GM12878 (cell line): ENCODE results near the gene SLC25A40. TPM values are rescaled to one million over a fixed set of nuclear protein-coding genes. Genes with fewer than 3 reads are reported as not detected.
A peak's percentile ranks its signal among the peaks of the same experiment; 100 is the strongest.

Experiments used
- BRCA1 ChIP-seq: IDR thresholded peaks from 2 replicates; pipeline ENCODE4 v1.6.1; 2011; ENCODE audit warnings: low read depth, low read length, improper control_type of control experiment
- CBX5 ChIP-seq: sonication (generic); IDR thresholded peaks from 2 replicates; pipeline ENCODE4 v1.6.1; 2016; ENCODE audit warnings: low read depth, moderate library complexity, mild to moderate bottlenecking, inconsistent platforms
- MEF2B ChIP-seq: fragments of 450-650 bp; IDR thresholded peaks from 2 replicates; pipeline ENCODE4 v1.6.1; 2018; ENCODE audit warnings: mild to moderate bottlenecking, moderate library complexity; ENCODE audit not compliant: partially characterized antibody, poor library complexity, severe bottlenecking
- MTA3 ChIP-seq: IDR thresholded peaks from 2 replicates; pipeline ENCODE4 v1.6.1; 2012; ENCODE audit warnings: low read length, inconsistent platforms, borderline replicate concordance
- POLR2AphosphoS5 ChIP-seq: IDR thresholded peaks from 2 replicates; pipeline ENCODE4 v1.6.1; 2011; ENCODE audit warnings: mild to moderate bottlenecking, low read length, inconsistent platforms
- POU2F2 ChIP-seq: IDR thresholded peaks from 3 replicates; pipeline ENCODE4 v1.6.1; 2011; ENCODE audit warnings: low read depth, mild to moderate bottlenecking, low read length, borderline replicate concordance
- RAD51 ChIP-seq: fragments of 450-650 bp; IDR thresholded peaks from 2 replicates; pipeline ENCODE4 v1.6.1; 2016; ENCODE audit warnings: moderate library complexity, mild to moderate bottlenecking, inconsistent platforms
- RCOR1 ChIP-seq: conservative IDR thresholded peaks from 2 replicates; pipeline ENCODE4 v1.6.1; 2012; ENCODE audit warnings: low read depth, low read length, improper control_type of control experiment
- RELA ChIP-seq: fragments of 450-650 bp; IDR thresholded peaks from 2 replicates; pipeline ENCODE4 v1.8.0; 2014; ENCODE audit warnings: borderline replicate concordance; ENCODE audit not compliant: partially characterized antibody
- RUNX3 ChIP-seq: IDR thresholded peaks from 2 replicates; pipeline ENCODE4 v1.6.1; 2012; ENCODE audit warnings: low read length, inconsistent platforms
- SIN3A ChIP-seq: IDR thresholded peaks from 2 replicates; pipeline ENCODE4 v1.6.1; 2012; ENCODE audit warnings: low read depth, low read length, improper control_type of control experiment
- STAT3 ChIP-seq: IDR thresholded peaks from 2 replicates; pipeline ENCODE4 v1.6.1; 2011; ENCODE audit warnings: low read depth, low read length, improper control_type of control experiment
- ZNF217 ChIP-seq: fragments of 450-650 bp; IDR thresholded peaks from 2 replicates; pipeline ENCODE4 v1.6.1; 2017; ENCODE audit warnings: antibody characterized with exemption, mild to moderate bottlenecking
- polyA plus RNA-seq, 11 experiments: library from polyadenylated mRNA; depleted of rRNA in 4 of 11; unstranded in 6 of 11; stranded (reverse) in 5 of 11; fragments of >200 nt; fragmentation: Nextera tagmentation in 4 of 11; fragmentation: Illumina TruSeq in 1 of 11; extraction: Ambion mirVana in 4 of 11; extraction: Trizol in 1 of 11; gene quantifications; 1 replicate in 1 of 11; 2 replicates in 10 of 11; pipeline versions ENCODE4 v1.2.1 to v1.2.3, GENCODE V29; 2011 to 2016; ENCODE audit warnings: inconsistent platforms in 2 of 11, missing spikeins in 2 of 11, low read depth in 1 of 11
- total RNA-seq, 4 experiments: library from RNA; depleted of rRNA in 3 of 4; stranded (reverse); fragments of >200 nt in 3 of 4; fragmentation: Illumina TruSeq in 1 of 4; extraction: Trizol in 1 of 4; gene quantifications; 2 replicates each; pipeline versions ENCODE4 v1.2.1 to v1.2.3, GENCODE V29; 2013 to 2021
- TF ChIP-seq, protein P1 (sequence below): fragments of 450-650 bp; IDR thresholded peaks from 2 replicates; pipeline ENCODE4 v1.6.1; 2016; ENCODE audit warnings: mild to moderate bottlenecking
- TF ChIP-seq, protein P2 (sequence below), 3 experiments: IDR thresholded peaks in 2 of 3; conservative IDR thresholded peaks in 1 of 3; 2 replicates each; pipeline ENCODE4 v1.5.1; 2011; ENCODE audit warnings: low read depth in 3 of 3, low read length in 3 of 3, mild to moderate bottlenecking in 3 of 3, control low read depth in 2 of 3, moderate library complexity in 2 of 3, inconsistent platforms in 1 of 3, mixed read lengths in 1 of 3; ENCODE audit not compliant: control insufficient read depth in 2 of 3, insufficient read depth in 1 of 3; ENCODE audit errors: extremely low read depth in 1 of 3
- TF ChIP-seq, protein P3 (sequence below): IDR thresholded peaks from 2 replicates; pipeline ENCODE4 v1.6.1; 2012; ENCODE audit warnings: low read depth, low read length, improper control_type of control experiment
- TF ChIP-seq, protein P4 (sequence below): IDR thresholded peaks from 2 replicates; pipeline ENCODE4 v1.6.1; 2012; ENCODE audit warnings: low read depth, low read length, improper control_type of control experiment
- TF ChIP-seq, protein P5 (sequence below): fragments of 450-650 bp; IDR thresholded peaks from 2 replicates; pipeline ENCODE4 v1.6.1; 2017; ENCODE audit warnings: low read depth, mild to moderate bottlenecking, moderate library complexity
- TF ChIP-seq, protein P6 (sequence below): IDR thresholded peaks from 2 replicates; pipeline ENCODE4 v1.6.1; 2012; ENCODE audit warnings: improper control_type of control experiment, low read depth, low read length; ENCODE audit not compliant: insufficient replicate concordance

SLC25A40 gene
- total and polyA plus RNA-seq, 10 of the 15 experiments (the other 5 are each of a cell fraction or from before 2014, with no cell fraction given) = 15.8 to 60.3 (median 22.2) TPM

DNA sequence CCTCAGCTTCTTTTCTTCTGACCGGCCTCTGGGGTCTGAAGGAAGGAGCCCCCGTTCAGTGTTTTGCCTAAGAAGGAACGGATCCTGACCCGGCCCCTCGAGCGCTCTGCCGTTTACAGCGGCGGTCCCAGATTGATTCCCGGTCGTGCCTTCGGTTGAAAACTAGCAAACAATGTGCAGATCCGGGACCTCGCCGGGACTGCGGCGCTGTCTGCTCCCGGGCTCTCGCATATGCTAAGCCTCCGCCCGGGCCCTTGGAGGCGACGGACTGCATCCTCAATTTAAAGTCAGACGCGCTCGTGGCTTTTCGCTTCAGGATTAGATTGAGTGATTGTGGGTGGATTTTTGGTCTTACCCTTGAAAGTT, 692 bp upstream of the SLC25A40 start (continued):
- TF ChIP-seq, protein P1, sequence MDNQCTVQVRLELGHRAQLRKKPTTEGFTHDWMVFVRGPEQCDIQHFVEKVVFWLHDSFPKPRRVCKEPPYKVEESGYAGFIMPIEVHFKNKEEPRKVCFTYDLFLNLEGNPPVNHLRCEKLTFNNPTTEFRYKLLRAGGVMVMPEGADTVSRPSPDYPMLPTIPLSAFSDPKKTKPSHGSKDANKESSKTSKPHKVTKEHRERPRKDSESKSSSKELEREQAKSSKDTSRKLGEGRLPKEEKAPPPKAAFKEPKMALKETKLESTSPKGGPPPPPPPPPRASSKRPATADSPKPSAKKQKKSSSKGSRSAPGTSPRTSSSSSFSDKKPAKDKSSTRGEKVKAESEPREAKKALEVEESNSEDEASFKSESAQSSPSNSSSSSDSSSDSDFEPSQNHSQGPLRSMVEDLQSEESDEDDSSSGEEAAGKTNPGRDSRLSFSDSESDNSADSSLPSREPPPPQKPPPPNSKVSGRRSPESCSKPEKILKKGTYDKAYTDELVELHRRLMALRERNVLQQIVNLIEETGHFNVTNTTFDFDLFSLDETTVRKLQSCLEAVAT = peak; percentile 76; the same call in 1 of the 2 replicates
- TF ChIP-seq RCOR1 (no peak), POU2F2 (0 out of 3 replicates have a peak, but pooled peaks have one; percentile 52), MTA3 (no peak), CBX5 (no peak; the same call in 1 of the 2 replicates), POLR2AphosphoS5 (no peak), ZNF217 (no peak), BRCA1 (no peak), RELA (no peak), MEF2B (no peak), STAT3 (no peak), SIN3A (no peak), RUNX3 (peak; percentile 12; the same call in 1 of the 2 replicates), RAD51 (no peak)
- TF ChIP-seq, protein P2, sequence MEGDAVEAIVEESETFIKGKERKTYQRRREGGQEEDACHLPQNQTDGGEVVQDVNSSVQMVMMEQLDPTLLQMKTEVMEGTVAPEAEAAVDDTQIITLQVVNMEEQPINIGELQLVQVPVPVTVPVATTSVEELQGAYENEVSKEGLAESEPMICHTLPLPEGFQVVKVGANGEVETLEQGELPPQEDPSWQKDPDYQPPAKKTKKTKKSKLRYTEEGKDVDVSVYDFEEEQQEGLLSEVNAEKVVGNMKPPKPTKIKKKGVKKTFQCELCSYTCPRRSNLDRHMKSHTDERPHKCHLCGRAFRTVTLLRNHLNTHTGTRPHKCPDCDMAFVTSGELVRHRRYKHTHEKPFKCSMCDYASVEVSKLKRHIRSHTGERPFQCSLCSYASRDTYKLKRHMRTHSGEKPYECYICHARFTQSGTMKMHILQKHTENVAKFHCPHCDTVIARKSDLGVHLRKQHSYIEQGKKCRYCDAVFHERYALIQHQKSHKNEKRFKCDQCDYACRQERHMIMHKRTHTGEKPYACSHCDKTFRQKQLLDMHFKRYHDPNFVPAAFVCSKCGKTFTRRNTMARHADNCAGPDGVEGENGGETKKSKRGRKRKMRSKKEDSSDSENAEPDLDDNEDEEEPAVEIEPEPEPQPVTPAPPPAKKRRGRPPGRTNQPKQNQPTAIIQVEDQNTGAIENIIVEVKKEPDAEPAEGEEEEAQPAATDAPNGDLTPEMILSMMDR (IDR thresholded peaks at IDR 0.05 in 2 of 3, conservative IDR thresholded peaks at IDR 0.05 in 1 of 3; ENCODE audit: control insufficient read depth in 2 of 3, extremely low read depth in 1 of 3, insufficient read depth in 1 of 3, low read depth in 3 of 3, low read length in 3 of 3) = 0 out of 6 replicates have a peak, but pooled peaks of 1 of the 3 experiments have one; percentile 9
- TF ChIP-seq, protein P3, sequence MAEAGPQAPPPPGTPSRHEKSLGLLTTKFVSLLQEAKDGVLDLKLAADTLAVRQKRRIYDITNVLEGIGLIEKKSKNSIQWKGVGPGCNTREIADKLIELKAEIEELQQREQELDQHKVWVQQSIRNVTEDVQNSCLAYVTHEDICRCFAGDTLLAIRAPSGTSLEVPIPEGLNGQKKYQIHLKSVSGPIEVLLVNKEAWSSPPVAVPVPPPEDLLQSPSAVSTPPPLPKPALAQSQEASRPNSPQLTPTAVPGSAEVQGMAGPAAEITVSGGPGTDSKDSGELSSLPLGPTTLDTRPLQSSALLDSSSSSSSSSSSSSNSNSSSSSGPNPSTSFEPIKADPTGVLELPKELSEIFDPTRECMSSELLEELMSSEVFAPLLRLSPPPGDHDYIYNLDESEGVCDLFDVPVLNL = peak; percentile 61
- TF ChIP-seq, protein P4, sequence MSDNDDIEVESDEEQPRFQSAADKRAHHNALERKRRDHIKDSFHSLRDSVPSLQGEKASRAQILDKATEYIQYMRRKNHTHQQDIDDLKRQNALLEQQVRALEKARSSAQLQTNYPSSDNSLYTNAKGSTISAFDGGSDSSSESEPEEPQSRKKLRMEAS = no peak
- TF ChIP-seq, protein P5, sequence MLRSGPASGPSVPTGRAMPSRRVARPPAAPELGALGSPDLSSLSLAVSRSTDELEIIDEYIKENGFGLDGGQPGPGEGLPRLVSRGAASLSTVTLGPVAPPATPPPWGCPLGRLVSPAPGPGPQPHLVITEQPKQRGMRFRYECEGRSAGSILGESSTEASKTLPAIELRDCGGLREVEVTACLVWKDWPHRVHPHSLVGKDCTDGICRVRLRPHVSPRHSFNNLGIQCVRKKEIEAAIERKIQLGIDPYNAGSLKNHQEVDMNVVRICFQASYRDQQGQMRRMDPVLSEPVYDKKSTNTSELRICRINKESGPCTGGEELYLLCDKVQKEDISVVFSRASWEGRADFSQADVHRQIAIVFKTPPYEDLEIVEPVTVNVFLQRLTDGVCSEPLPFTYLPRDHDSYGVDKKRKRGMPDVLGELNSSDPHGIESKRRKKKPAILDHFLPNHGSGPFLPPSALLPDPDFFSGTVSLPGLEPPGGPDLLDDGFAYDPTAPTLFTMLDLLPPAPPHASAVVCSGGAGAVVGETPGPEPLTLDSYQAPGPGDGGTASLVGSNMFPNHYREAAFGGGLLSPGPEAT = peak; percentile 56; the same call in 1 of the 2 replicates
- TF ChIP-seq, protein P6, sequence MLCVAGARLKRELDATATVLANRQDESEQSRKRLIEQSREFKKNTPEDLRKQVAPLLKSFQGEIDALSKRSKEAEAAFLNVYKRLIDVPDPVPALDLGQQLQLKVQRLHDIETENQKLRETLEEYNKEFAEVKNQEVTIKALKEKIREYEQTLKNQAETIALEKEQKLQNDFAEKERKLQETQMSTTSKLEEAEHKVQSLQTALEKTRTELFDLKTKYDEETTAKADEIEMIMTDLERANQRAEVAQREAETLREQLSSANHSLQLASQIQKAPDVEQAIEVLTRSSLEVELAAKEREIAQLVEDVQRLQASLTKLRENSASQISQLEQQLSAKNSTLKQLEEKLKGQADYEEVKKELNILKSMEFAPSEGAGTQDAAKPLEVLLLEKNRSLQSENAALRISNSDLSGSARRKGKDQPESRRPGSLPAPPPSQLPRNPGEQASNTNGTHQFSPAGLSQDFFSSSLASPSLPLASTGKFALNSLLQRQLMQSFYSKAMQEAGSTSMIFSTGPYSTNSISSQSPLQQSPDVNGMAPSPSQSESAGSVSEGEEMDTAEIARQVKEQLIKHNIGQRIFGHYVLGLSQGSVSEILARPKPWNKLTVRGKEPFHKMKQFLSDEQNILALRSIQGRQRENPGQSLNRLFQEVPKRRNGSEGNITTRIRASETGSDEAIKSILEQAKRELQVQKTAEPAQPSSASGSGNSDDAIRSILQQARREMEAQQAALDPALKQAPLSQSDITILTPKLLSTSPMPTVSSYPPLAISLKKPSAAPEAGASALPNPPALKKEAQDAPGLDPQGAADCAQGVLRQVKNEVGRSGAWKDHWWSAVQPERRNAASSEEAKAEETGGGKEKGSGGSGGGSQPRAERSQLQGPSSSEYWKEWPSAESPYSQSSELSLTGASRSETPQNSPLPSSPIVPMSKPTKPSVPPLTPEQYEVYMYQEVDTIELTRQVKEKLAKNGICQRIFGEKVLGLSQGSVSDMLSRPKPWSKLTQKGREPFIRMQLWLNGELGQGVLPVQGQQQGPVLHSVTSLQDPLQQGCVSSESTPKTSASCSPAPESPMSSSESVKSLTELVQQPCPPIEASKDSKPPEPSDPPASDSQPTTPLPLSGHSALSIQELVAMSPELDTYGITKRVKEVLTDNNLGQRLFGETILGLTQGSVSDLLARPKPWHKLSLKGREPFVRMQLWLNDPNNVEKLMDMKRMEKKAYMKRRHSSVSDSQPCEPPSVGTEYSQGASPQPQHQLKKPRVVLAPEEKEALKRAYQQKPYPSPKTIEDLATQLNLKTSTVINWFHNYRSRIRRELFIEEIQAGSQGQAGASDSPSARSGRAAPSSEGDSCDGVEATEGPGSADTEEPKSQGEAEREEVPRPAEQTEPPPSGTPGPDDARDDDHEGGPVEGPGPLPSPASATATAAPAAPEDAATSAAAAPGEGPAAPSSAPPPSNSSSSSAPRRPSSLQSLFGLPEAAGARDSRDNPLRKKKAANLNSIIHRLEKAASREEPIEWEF = no peak
